ENCODE measurements around the gene FMN1. TPM values are rescaled to one million over a fixed set of nuclear protein-coding genes. Genes with fewer than 3 reads are reported as not detected.

FMN1 gene
- total RNA-seq, 1 donor from 2014 or later, result 5.3 TPM

DNA sequence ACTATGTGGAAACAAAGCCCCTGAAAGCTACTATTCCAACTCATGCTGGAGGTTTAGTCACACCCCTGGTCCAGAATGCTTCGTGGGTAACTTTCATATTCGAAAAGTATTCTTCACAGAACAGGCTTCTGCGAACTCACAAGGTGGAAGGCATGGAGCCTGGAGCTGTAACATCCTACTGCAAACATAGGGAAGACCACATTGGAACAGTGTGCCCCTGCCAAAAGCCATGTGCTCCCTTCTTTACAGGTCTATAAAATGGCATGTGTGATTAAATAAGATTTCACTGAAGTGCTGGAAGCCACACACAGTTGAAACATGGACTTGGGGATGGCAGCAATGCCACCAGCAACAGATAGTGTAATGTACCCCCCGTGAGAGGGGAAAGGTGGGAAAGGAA, 370.8 kb downstream of the FMN1 start:
- DNase-seq, result no peak

DNA sequence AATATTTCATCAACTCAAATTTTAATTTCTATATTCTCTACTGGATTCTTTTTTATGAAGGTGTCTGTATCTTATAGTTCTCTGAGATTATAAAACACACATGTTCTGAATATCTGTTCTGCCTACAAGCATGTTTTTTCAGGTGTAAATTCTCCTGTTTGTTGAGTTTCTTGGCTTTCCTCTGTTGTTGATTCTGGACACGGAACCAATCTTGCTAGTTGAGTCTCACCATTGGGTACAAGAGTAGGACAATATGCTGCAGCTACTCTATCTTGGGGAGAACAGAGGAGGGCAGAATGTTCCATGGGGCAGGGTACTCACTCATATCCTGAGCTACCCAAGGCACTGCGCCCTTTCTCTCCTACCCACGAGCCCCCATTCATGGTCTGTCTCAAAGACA, 371.8 kb downstream of the FMN1 start:
- no peak for DNase-seq

DNA sequence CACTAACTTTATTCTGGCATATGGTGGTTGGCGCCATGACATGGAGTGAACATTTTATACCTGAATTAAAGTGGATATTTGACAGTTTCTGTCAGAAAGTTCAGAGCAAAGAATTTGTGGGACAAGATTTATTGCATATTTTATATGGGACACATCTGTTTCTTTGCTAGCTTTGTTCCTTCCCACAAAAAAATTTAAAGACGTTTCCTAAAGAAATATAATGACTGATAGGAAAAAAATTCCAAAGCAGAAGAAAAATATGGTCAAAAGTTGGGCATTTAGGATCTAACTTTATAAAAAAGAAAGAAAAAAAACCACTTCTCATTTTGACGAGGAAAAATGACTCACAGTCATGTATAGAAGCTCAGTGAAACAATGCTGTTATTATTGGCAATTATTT, 375.1 kb downstream of the FMN1 start:
- no peak for DNase-seq

DNA sequence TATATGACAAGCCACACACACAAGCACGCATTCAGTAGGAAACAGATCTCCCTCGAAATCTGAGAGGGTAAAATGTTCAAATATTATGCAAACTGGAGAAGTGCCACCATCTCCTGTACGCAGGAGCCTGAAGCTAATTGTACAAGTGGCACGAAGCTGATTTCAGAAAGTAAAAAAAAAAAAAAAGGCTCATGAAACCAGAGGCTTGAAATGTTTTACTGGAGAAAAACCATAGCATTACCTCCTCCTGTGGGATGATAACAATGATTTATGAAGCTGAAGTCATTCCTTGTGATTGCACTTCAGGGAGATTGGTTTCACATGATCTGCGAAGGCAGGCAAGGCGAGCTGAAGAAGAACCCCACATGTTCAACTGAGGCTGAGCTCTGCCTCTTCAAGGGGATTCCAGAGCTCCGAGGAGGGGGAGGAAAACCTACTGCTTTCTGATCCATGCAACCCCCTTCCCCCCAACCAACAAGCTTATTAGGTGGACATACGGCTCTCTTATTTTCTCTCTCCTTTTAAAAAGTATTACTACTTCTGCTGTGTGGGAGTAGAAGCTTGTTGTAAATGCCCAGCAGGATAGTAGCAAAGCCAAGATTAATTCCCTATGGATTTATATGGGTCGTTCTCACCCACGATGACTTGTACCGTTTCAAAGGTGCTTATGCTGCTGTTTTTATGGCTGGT, 375.6 kb downstream of the FMN1 start:
- peak; percentile 9 for DNase-seq

DNA sequence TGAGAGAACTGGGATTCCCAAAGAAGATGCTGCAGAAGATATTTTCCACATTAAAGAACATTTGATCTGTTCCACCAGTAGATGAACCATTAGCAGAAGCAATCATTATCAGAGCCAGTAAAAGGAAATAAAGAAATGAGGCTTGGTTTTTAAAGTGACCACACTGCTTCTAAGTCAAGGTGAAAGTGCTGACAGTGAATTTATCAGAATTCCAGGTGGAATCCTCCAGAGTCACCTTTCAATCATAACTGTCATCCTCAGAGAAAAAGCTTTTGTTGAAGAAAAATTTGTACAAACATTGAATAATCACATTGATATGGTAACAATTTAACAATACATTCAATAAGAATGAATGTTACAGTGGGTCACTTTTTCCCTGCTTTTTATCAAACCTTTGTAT, 376.9 kb downstream of the FMN1 start:
- no peak for DNase-seq

DNA sequence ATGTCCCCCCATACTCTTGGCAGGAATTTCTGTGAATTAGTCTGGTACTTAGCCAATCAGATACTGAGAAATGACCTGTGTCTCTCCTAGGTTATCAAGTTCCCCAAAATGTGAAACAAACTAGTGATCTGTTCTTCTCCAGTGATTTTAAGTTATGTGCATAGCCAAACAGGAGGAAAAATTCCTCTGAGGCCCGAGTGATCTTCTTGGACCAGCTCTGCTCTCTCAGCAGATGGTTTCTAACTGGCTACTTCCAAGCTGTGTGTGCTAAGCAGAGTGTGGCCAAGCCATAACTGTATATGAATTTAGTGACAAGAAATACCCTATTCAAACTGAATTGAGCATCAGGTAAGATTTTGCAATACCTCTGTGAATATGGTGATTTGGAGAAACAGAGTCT, 387.2 kb downstream of the FMN1 start:
- no peak for DNase-seq

DNA sequence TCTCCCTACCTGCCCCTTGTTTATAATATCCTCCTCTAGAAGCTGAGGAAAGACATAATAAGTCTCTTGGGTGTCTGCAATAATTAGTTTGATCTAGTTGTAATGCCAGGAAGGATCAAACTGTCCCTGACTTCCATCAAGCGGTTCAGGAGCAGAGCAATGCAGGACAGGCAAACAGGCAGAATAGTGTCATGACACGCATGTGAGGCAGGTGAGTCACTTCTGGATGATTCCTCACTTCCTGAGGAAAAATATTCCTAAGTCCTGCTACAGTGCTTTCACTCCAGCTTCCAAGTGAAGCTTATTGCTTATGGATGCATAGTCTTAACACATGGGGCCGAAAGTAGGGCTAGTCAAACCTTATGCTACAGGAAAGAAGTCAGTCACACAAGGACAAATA, 390.9 kb downstream of the FMN1 start:
- no peak for DNase-seq

DNA sequence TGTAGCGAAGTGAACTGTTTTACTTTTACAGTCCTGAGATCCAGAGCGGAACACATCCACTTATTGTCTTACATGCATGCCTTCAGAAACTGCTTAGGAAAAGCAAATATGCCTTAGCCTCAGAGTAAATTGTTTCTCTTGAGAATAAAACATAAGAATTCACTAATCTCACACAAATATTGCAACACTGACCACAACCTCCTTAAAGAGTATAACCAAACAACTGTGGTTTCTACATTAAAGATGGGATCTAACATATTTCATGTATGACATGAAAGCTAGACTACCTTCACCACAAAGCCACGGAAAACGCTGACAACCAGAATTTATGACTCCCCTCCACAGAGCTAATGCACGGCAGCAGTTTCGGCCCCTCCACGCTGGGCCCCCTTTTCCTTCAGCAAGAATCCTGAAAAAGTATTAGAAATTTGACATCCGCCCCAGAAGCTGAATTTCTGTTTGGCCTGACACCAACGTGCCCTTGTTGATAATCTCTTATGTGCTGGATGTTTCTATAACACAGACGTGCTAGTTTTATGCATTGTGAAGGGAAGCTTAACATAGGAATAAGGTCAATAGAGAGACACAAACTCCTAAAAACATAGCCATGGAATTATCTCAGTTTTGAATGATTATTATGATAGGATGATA, 392.1 kb downstream of the FMN1 start:
- peak; percentile 3 for DNase-seq

DNA sequence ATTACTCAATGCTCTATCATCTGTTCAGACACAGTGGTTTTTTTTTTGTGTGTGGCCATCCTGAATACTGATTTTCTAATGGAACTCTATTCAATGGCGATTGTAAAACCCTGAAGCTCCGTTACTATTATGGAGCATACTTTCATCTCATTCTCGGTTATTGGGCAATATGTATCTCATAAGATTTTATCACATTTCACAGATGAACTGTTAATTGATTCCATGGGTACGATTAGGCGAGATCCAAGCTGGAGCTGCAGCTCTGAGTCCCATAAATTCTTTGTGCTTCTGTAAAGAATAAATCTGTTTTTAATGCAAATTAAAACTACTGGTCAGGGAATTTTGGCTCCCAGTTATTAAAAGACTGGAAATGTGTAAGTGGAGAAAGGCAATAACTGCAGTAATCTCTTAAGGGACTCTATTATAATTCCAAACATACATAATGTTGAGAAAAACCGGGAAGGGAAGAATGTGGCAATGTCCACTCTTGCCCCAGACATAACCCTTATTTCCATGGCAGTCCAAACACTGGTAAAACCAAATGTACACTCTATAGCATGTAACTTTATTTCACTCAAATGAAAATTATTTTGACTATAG, 394.5 kb downstream of the FMN1 start:
- DNase-seq, result no peak

DNA sequence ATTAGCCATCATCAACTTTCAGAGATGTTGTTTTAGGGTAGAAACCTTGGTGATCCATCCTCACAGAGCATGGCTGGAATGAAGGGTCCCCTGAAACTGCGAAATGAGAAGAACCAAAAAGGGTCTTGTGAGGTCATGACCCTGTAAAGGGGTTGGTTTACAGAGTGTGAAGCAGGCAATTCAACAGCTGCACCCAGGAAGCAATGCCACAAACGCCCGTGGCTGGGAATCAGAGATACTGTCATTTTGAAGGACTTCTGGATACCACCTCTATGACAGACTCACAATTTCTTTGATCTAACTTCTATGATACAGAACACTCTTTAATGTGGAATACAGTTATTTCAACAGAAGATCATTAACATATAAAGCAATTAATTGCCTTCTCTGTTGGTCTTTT, 397.7 kb downstream of the FMN1 start:
- no peak for DNase-seq

DNA sequence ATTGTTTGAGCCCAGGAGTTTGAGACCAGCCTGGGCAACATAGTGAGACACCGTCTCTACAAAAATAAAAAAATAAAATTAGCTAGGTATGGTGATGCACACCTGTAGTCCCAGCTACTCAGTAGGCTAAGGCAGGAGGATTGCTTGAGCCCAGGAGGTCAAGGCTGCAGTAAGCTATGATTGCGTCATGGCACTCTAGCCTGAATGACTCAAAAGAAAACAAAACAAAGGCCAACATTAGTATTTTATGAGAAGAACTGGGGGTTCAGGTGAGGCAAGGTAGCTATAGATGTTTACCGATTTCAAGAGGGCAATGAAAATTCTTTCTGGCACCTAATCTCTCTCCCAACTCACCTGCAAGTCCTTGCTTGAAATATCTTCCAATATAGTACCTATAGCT, 399.5 kb downstream of the FMN1 start:
- no peak for DNase-seq

DNA sequence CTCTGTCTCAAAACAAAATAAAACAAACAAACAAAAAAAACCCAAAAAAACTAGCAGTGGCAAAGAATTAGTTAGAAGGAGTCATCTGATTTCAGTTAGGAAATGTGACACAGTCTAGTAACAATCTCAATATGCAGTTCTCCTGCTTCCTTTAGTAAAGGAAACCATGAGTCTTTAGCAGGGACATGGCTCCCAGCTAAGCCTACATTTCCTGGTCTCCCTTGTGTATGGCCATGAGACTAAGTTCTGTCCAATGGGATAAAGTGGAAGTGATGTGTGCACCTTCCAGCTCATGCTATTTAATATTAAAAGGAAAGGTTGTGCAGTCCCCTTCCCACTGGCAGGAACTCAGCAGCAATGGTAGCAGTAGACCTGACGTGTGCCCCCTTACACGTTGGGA, 402.1 kb downstream of the FMN1 start:
- DNase-seq, result no peak

DNA sequence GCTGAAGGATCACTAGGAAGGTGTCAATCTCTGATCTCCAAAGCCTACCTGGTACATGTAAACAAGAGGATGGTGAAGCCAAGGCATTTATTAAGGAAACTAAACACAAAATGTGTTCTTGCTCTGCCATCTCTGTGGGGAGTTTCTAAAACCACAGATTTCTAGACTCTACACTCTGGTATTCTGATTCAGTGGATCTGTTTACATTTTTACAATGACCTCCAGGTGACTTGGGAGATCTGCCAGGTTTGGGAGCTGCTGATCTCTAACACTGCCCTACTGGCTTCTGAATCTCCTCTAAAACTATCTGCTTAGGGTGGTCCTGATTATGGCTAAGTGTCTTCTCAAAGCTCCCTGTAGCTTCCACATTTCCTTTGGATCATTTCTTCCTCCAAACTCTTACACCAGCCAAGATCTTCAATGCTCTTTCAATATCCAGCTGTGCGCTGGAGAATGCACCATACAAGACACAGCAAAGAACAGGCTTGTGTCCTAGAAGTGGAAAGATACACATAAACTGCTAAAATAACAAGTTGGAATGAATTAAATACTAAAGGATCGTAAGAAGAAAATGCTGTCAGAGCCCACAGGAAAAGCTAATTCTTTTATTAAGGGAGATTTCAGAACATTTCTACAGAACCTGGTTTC, 404.0 kb downstream of the FMN1 start:
- DNase-seq, result no peak

DNA sequence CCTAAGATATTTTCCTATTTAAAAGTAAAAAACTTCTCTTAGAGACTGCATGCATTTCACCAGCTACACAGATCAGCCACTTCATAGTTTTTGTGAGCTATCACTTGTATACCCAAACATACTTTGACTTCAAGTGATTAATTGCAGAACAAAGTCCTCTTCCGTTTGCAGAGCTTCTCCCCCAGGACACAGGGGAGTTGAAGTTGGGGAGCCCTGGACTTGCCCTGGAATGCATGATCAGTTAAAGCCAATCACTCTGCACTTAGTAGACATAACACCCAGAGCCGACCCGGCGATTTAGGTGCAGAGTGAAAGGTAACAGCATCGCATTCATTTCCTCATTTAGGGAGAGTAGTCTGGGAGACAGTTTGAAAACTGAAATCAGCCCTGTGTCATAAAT, 406.6 kb downstream of the FMN1 start:
- no peak for DNase-seq

DNA sequence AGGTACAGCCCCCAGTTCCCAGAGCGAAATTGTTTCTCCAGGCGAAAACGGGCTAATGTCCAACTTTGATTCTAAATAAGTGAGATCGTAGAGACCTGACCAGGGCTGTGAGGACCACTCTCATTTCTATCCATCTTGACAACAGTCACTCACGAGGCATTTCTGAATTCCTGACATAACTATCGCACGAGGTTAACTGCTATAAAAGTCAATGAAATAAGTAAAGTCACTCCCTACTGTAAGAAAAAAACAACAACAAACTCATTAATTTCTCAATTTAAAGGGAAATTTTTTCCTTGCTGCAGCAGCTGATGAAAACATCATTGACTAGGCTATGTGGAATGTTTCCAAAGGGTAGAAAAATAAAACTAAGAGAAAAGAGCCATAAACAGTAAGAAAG, 407.6 kb downstream of the FMN1 start:
- no peak for DNase-seq

DNA sequence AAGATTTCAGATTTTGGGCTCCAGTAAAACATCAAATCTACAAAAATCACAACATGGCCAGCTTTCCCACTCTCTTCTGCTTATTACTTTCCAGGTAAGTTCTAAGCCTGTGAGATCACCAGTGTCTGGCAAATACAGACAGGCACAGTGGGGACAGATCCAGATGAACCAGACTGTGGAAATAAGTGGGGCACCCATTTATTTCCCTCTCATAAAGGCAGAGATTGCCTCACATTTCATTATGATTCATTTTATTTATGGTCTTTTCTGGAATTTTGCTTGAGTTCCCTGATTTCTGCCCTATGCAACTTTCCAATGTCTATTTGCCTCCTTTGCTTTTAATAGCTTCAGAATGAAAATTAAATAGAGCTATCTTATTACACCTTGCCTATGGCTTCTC, 409.9 kb downstream of the FMN1 start:
- no peak for DNase-seq

DNA sequence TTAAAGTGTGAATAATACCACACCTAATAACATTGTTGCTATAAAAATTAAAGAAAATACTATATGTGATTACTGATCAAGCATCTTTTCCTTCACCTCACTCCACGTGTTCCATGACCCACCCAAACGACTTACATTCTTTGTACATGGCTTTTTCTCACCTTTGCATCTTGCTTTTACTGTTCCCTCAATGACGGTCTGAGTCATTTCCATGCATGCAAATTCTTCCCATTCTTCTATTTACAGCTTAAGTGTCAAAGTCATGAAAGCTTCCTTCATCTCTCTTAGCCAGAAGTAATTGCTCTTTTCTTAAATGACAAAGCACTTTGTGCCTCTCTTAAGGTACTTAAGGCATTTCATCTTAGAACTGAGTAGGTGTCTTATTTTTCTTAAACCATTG, 412.7 kb downstream of the FMN1 start:
- no peak for DNase-seq

DNA sequence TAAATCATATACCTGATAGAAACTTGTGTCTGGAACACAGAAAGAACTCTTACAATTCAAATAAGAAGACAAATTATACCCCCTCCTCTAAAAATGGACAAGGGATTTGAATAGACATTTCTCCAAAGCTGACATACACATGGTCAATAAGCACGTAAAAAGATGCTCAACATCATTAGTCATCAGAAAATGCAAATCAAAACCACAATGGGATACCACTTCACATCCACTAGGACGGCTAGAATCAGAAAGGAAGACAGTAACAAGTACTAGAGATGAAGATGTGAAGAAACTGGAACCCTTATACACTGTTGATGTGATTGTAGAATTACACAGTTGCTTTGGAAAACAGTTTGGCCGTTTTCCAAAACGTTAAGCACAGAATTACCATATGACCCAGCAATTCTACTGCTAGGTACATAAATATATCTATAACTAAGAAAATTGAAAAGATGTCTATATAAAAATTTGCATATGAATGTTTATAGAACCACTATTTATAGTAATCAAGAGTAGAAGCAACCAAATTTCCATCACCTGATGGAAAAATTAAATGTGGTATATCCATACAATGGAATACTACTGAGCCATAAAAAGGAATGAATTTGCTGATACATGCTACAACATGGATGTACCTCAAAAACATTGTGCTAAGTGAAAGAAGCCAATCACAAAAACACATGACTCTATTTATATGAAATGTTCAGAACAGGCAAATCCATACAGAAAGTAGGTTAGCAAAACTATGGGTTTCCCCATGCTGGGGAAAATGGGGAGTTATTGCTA, 415.9 kb downstream of the FMN1 start:
- DNase-seq, result no peak

DNA sequence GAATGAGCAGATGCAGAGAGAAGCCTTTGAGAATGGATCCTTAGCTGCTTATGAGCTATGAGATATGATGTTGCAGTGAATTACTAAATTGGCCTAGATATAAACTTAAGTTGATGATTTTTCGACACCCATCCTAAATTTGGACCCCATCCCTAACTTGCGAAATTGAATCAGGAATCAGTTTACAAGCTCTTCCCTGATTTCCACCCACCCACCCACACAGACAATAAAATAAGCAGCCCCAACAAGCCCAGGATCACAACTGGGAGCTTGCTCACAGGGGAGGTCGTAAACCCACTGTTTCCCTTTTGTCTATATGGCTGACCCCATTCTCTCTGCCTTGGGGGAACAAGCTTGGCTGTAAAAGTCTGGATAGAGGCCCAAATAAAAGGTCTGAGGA, 419.4 kb downstream of the FMN1 start:
- no peak for DNase-seq

DNA sequence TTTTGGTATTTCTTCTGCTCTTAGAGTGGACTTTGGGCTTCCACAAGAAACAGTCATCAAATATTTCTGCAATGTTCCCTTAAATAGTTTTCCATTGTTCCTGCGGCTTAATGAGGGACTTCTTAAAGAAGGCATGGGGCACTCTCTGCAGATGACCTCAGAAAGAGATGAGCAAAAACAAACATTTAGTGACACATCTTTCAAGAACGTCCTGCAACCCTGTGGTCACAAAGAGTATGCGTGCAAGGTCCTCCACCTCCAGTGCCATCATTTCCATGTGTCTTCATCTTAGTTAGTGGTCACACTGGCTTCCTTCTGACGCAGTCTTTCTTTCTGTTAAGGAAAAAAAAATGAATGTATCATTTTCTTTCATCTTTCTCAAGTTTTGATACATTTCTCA, 420.5 kb downstream of the FMN1 start:
- DNase-seq, result no peak

DNA sequence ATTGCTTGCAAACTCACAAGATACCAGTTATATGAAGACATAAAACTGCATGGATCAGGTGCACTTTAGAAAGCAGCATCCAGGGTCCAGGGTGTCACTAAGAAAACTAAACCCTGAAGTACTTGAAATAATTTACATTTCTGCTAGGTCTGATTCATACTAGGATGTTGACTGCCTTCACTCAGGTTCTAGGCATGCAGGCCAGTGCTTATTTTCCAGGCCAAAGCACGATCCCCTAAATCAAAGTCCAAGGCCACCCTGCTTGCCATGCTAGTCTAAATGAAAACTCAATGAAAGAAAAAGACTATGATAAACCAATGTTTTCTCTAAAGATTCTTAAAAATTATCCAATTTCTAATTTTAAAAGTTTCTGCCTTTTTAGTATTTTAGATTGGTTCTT, 427.3 kb downstream of the FMN1 start:
- no peak for DNase-seq

DNA sequence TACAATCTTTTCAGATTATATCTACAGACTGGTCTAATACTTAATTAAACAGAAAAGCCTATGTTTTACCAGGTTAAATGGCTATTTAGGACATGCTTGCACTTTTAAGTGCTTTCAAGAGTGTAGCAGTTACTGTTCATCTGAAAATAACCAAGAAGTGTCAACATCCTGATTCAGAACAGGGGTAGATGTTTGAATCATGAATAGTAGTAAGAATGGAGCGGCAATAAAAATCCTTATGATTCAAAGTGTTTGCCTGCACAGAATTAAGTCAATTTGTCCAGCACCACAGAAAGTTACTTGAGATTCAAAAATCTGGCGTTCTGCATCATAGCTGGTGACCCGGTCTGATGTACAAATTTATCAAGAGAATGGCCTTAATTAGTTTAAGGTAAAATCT, 428.4 kb downstream of the FMN1 start:
- DNase-seq, result no peak

DNA sequence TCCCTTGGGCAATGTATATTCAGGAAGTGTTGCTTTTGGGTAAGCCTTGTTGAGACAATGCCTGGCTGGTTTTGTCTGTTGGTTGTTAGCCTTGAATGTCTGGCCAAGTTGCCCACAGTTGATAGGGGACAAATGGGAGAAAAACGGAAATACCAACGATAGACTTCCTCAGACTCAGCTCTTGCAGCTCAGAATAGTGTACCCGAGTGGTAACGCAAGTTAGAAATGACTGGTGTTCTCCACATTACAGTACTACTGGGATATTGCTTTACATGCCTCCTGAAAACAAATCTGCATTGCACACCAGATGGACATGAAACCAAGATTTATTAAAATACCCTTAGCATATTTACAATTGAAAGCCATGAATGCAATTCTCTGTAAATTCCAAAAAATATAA, 429.3 kb downstream of the FMN1 start:
- DNase-seq, result no peak

Measured in tongue (tissue), 2 donors.